H9 (cell line): ENCODE results near the gene ALDH2. TPM values are rescaled to one million over a fixed set of nuclear protein-coding genes. Genes with fewer than 3 reads are reported as not detected.

Experiments
- DNase-seq: peaks from one replicate; pipeline ENCODE4 v3.0.0-alpha.2; 2017
- H2AFZ ChIP-seq: one replicate; pipeline ENCODE4 v1.6.1; 2013; ENCODE audit warnings: mild to moderate bottlenecking, low read length, control low read depth, moderate library complexity
- H2AK5ac ChIP-seq: 2 replicates; pipeline ENCODE4 v1.6.1; 2013; ENCODE audit warnings: low read length, control low read depth, mixed read lengths; ENCODE audit not compliant: insufficient read length
- H2BK120ac ChIP-seq: one replicate; pipeline ENCODE4 v1.6.1; 2013; ENCODE audit warnings: low read depth, mild to moderate bottlenecking, low read length, control low read depth, inconsistent platforms; ENCODE audit not compliant: poor library complexity, severe bottlenecking
- H2BK12ac ChIP-seq: 2 replicates; pipeline ENCODE4 v1.6.1; 2013; ENCODE audit warnings: low read length, control low read depth, mixed read lengths, low read depth; ENCODE audit not compliant: insufficient read length
- H2BK15ac ChIP-seq: 2 replicates; pipeline ENCODE4 v1.6.1; 2013; ENCODE audit warnings: low read depth, low read length, control low read depth
- H2BK20ac ChIP-seq: one replicate; pipeline ENCODE4 v1.6.1; 2013; ENCODE audit warnings: low read depth, mild to moderate bottlenecking, low read length, control low read depth, inconsistent platforms; ENCODE audit not compliant: poor library complexity, severe bottlenecking
- H2BK5ac ChIP-seq: 2 replicates; pipeline ENCODE4 v1.6.1; 2013; ENCODE audit warnings: low read length, control low read depth, mixed read lengths; ENCODE audit not compliant: insufficient read length
- H3K14ac ChIP-seq: 2 replicates; pipeline ENCODE4 v1.6.1; 2013; ENCODE audit warnings: low read length, control low read depth; ENCODE audit not compliant: insufficient read depth
- H3K18ac ChIP-seq: 2 replicates; pipeline ENCODE4 v1.6.1; 2013; ENCODE audit warnings: low read depth, mild to moderate bottlenecking, mixed read lengths, low read length, control low read depth; ENCODE audit not compliant: insufficient read length
- H3K23ac ChIP-seq: 2 replicates; pipeline ENCODE4 v1.6.1; 2013; ENCODE audit warnings: low read length, control low read depth, mixed read lengths, low read depth; ENCODE audit not compliant: insufficient read length
- H3K23me2 ChIP-seq: 2 replicates; pipeline ENCODE4 v1.6.1; 2013; ENCODE audit warnings: low read depth, mild to moderate bottlenecking, mixed read lengths, low read length, control low read depth; ENCODE audit not compliant: insufficient read length, poor library complexity, severe bottlenecking
- H3K27ac ChIP-seq: 2 replicates; pipeline ENCODE4 v1.5.1; 2013; ENCODE audit warnings: low read length, control low read depth, mixed read lengths, low read depth; ENCODE audit not compliant: insufficient read length
- H3K27me3 ChIP-seq: 2 replicates; pipeline ENCODE4 v1.6.1; 2013; ENCODE audit warnings: low read length, control low read depth, inconsistent platforms; ENCODE audit not compliant: insufficient read depth
- H3K4ac ChIP-seq: 2 replicates; pipeline ENCODE4 v1.6.1; 2013; ENCODE audit warnings: low read depth, mild to moderate bottlenecking, control low read depth, inconsistent platforms, low read length, moderate library complexity
- H3K4me1 ChIP-seq: 2 replicates; pipeline ENCODE4 v1.6.1; 2013; ENCODE audit warnings: low read length, control low read depth, inconsistent platforms; ENCODE audit not compliant: insufficient read depth
- H3K4me2 ChIP-seq: 2 replicates; pipeline ENCODE4 v1.6.1; 2013; ENCODE audit warnings: low read length, control low read depth, mixed read lengths; ENCODE audit not compliant: insufficient read length, insufficient read depth
- H3K56ac ChIP-seq: 2 replicates; pipeline ENCODE4 v1.6.1; 2013; ENCODE audit warnings: low read depth, mild to moderate bottlenecking, mixed read lengths, low read length, control low read depth; ENCODE audit not compliant: insufficient read length
- H3K79me1 ChIP-seq: 2 replicates; pipeline ENCODE4 v1.6.1; 2013; ENCODE audit warnings: low read depth, mild to moderate bottlenecking, moderate library complexity, low read length, control low read depth, inconsistent platforms; ENCODE audit not compliant: insufficient read depth, poor library complexity, severe bottlenecking
- H3K79me2 ChIP-seq: 2 replicates; pipeline ENCODE4 v1.6.1; 2013; ENCODE audit warnings: low read length, control low read depth, inconsistent platforms; ENCODE audit not compliant: insufficient read depth
- H3K9ac ChIP-seq: 2 replicates; pipeline ENCODE4 v1.6.1; 2013; ENCODE audit warnings: low read length, control low read depth, mixed read lengths; ENCODE audit not compliant: insufficient read length; ENCODE audit errors: extremely low read depth
- H3K9me3 ChIP-seq: one replicate; pipeline ENCODE4 v1.6.1; 2013; ENCODE audit warnings: low read depth, low read length, inconsistent platforms; ENCODE audit not compliant: control insufficient read depth
- H3T11ph ChIP-seq: one replicate; pipeline ENCODE4 v1.6.1; 2013; ENCODE audit warnings: mild to moderate bottlenecking, low read length, control low read depth, inconsistent platforms
- H4K20me1 ChIP-seq: one replicate; pipeline ENCODE4 v1.6.1; 2013; ENCODE audit not compliant: control insufficient read depth, insufficient read length, insufficient read depth
- H4K5ac ChIP-seq: 2 replicates; pipeline ENCODE4 v1.6.1; 2013; ENCODE audit warnings: low read depth, mild to moderate bottlenecking, mixed read lengths, low read length, control low read depth; ENCODE audit not compliant: insufficient read length
- H4K8ac ChIP-seq: replicated peaks from 2 replicates; pipeline ENCODE4 v1.6.1; 2013; ENCODE audit warnings: low read length, control low read depth, mixed read lengths, low read depth; ENCODE audit not compliant: insufficient read length
- H4K91ac ChIP-seq: 2 replicates; pipeline ENCODE4 v1.6.1; 2013; ENCODE audit warnings: low read depth, mild to moderate bottlenecking, moderate library complexity, mixed read lengths, low read length, control low read depth; ENCODE audit not compliant: insufficient read length
- H3K27ac Mint-ChIP-seq, 3 experiments: 2 replicates in 2 of 3; 3 replicates in 1 of 3; pipeline ENCODE4 v1.8.0; 2020 to 2021; ENCODE audit warnings: mixed read lengths in 3 of 3, mild to moderate bottlenecking in 1 of 3, moderate library complexity in 1 of 3
- H3K27me3 Mint-ChIP-seq: 2 replicates; pipeline ENCODE4 v1.8.0; 2021; ENCODE audit warnings: low read depth, mild to moderate bottlenecking, moderate library complexity, mixed read lengths
- H3K36me3 Mint-ChIP-seq, 3 experiments: 2 replicates in 2 of 3; 3 replicates in 1 of 3; pipeline ENCODE4 v1.8.0; 2020 to 2021; ENCODE audit warnings: low read depth in 3 of 3, mixed read lengths in 3 of 3; ENCODE audit not compliant: insufficient read depth in 1 of 3
- H3K4me1 Mint-ChIP-seq, 2 experiments: 2 replicates each; pipeline ENCODE4 v1.8.0; 2020; ENCODE audit warnings: mixed read lengths in 2 of 2
- H3K4me3 Mint-ChIP-seq, 2 experiments: 2 replicates in 1 of 2; 3 replicates in 1 of 2; pipeline ENCODE4 v1.8.0; 2020 to 2021; ENCODE audit warnings: mild to moderate bottlenecking in 2 of 2, mixed read lengths in 2 of 2, moderate library complexity in 1 of 2
- H3K9me3 Mint-ChIP-seq, 2 experiments: 2 replicates in 1 of 2; 3 replicates in 1 of 2; pipeline ENCODE4 v1.8.0; 2020; ENCODE audit warnings: mild to moderate bottlenecking in 2 of 2, mixed read lengths in 2 of 2, moderate library complexity in 1 of 2
- CTCF ChIP-seq: fragments of 200-600 bp; sonication (generic); conservative IDR thresholded peaks from 3 replicates; pipeline ENCODE4 v1.8.0; 2021; ENCODE audit warnings: antibody characterized with exemption, mild to moderate bottlenecking
- WGBS: extraction: QIAGEN DNeasy Blood & Tissue Kit; methylation state at CpG from one replicate; pipeline ENCODE4 v1.1.7; 2013; ENCODE audit warnings: missing lambda C conversion rate, low lambda C conversion rate, mixed read lengths; ENCODE audit not compliant: insufficient read length; ENCODE audit errors: extremely low coverage; 5-methylcytosine and 5-hydroxymethylcytosine counted together
- total RNA-seq: library from RNA; stranded (reverse); gene quantifications from 2 replicates; pipeline ENCODE4 v1.2.1, GENCODE V29; 2021

ALDH2 gene
- total RNA-seq, 1 experiment from 2014 or later, result 44.0 TPM

- H3K23ac ChIP-seq, result no peak overlapping the region
- no peaks in the 10 kb centered on the region for H3K9me3 ChIP-seq
- H3K4me2 ChIP-seq, result no peak overlapping the region
- Mint-ChIP-seq H3K36me3 (peaks cover 20 to 28% (median 22%) of the 10 kb centered on the region in 3 experiments; a peak in 6 of 7 replicates), H3K27me3 (peaks cover 3% of the 10 kb centered on the region; the same call in 1 of the 2 replicates), H3K9me3 (peaks cover 3% of the 10 kb centered on the region in 2 experiments), H3K27ac (peak overlapping the region in 1 of 3 experiments; percentile 34; a peak in 2 of 7 replicates), H3K4me3 (no peak overlapping the region), H3K4me1 (peaks cover 15 to 25% of the 10 kb centered on the region in 2 experiments)
- H2BK15ac ChIP-seq, result no peak overlapping the region
- DNase-seq, result no peak
- H4K5ac ChIP-seq, result no peak overlapping the region
- H3T11ph ChIP-seq, result no peak overlapping the region
- H3K56ac ChIP-seq, result no peak overlapping the region
- no peak overlapping the region for H2BK12ac ChIP-seq
- peaks cover 5% of the 10 kb centered on the region for H3K23me2 ChIP-seq
- no CpG with 5 or more reads among the region's 3 CpGs for WGBS
- H2AFZ ChIP-seq, result no peak overlapping the region
- H3K9ac ChIP-seq, result no peak overlapping the region
- no peaks in the 10 kb centered on the region; the same call in 1 of the 2 replicates for H3K4me1 ChIP-seq
- no peak overlapping the region for H4K8ac ChIP-seq
- H2BK120ac ChIP-seq, result no peak overlapping the region
- H3K79me2 ChIP-seq, result peaks cover 25% of the 10 kb centered on the region
- no peak overlapping the region for H3K4ac ChIP-seq
- no peak overlapping the region for H3K14ac ChIP-seq
- TF ChIP-seq CTCF, result no peak
- H2BK5ac ChIP-seq, result no peak overlapping the region
- H2BK20ac ChIP-seq, result no peak overlapping the region
- H3K79me1 ChIP-seq, result peaks cover 3% of the 10 kb centered on the region
- H4K91ac ChIP-seq, result no peak overlapping the region
- H4K20me1 ChIP-seq, result no peaks in the 10 kb centered on the region
- H3K27me3 ChIP-seq, result no peaks in the 10 kb centered on the region
- no peak overlapping the region for H3K18ac ChIP-seq
- H3K27ac ChIP-seq, result no peak overlapping the region
- H2AK5ac ChIP-seq, result no peak overlapping the region
Measured at GRCh38 chr12:111838353-111838752, 71.6 kb downstream of the ALDH2 start.
